Measurements from ENCODE around the gene BUD31.

- TF ChIP-seq CTCF (IDR thresholded peaks at IDR 0.05 in 4 of 5, conservative IDR thresholded peaks at IDR 0.05 in 1 of 5) = no peak
- no peak for TF ChIP-seq POLR2A (IDR thresholded peaks at IDR 0.05)
These were observed 5.0 kb upstream of the BUD31 start for GRCh38 chr7:99403764-99404163.
